ENCODE results near the gene ZNF646.

The ZNF646 gene

GRCh38 chr16:31064882-31065461 lies 9.2 kb upstream of the ZNF646 start:
- Histone ChIP-seq H3K36me3 (ENCODE audit: low read length) (no peaks in the 10 kb centered on the region), H3K27ac (ENCODE audit: low read depth, low read length) (no peak overlapping the region), H3K4me2 (ENCODE audit: low read depth, low read length, poor library complexity, severe bottlenecking) (no peak overlapping the region), H3K79me2 (ENCODE audit: insufficient read depth, low read length) (peaks cover 31% of the 10 kb centered on the region), H3K9me2 (replicated peaks; ENCODE audit: insufficient read depth, low read length) (no peaks in the 10 kb centered on the region), H3K9ac (ENCODE audit: low read length) (no peak overlapping the region), H3K27me3 (ENCODE audit: low read length) (no peaks in the 10 kb centered on the region), H3F3A (ENCODE audit: insufficient read depth) (no peaks in the 10 kb centered on the region), H4K20me1 (ENCODE audit: low read depth, low read length) (no peaks in the 10 kb centered on the region), H3K9me3 (ENCODE audit: insufficient read depth, low read length) (no peaks in the 10 kb centered on the region), H2AFZ (ENCODE audit: low read depth, low read length, severe bottlenecking) (no peak overlapping the region), H3K4me3 (ENCODE audit: insufficient read depth, low read length, poor library complexity, severe bottlenecking) (no peak overlapping the region)
- TF ChIP-seq EZH2phosphoT487 (conservative IDR thresholded peaks at IDR 0.05; ENCODE audit: low read length) (no peak), CTCF (IDR thresholded peaks at IDR 0.05; ENCODE audit: insufficient read depth, low read length, poor library complexity, severe bottlenecking) (no peak)

DNA sequence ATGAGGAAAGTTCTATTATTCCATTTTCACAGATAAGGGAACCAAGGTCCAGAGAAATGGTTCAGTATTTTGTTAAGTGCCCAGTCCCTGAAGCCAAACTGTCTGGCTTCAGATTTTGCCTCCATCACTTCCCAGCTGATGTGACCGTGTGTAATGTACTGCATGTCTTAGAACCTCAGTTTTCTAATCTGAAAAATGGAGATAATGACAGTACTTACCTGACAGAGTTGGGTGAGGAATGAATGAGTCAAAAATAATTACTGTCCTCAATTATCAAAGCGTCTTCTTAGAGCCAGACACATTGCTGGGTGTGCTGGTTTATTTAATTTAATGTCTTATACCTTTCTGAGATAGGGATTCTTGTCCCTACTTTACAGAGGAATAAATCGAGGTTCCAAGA lies 6.9 kb upstream of the ZNF646 start:
- peaks cover 47% of the 10 kb centered on the region for H3K79me2 ChIP-seq (ENCODE audit: insufficient read depth, low read length)

GRCh38 chr16:31071861-31072260 lies 2.4 kb upstream of the ZNF646 start:
- H3K79me2 ChIP-seq (ENCODE audit: insufficient read depth, low read length), result peaks cover 65% of the 10 kb centered on the region
- H3K9me3 ChIP-seq (ENCODE audit: insufficient read depth, low read length), result no peaks in the 10 kb centered on the region
- H4K20me1 ChIP-seq (ENCODE audit: low read depth, low read length), result no peaks in the 10 kb centered on the region
- H3K27me3 ChIP-seq (ENCODE audit: low read length), result no peaks in the 10 kb centered on the region
- H3F3A ChIP-seq (ENCODE audit: insufficient read depth), result peaks cover 7% of the 10 kb centered on the region; the same call in 1 of the 2 replicates
- no peak overlapping the region for H2AFZ ChIP-seq (ENCODE audit: low read depth, low read length, severe bottlenecking)
- peak overlapping the region; percentile 77 for H3K9ac ChIP-seq (ENCODE audit: low read length)
- H3K27ac ChIP-seq (ENCODE audit: low read depth, low read length), result peak overlapping the region; percentile 68; the same call in 1 of the 2 replicates
- peak overlapping the region; percentile 79 for H3K4me3 ChIP-seq (ENCODE audit: insufficient read depth, low read length, poor library complexity, severe bottlenecking)
- H3K9me2 ChIP-seq (replicated peaks; ENCODE audit: insufficient read depth, low read length), result no peaks in the 10 kb centered on the region
- no peaks in the 10 kb centered on the region for H3K36me3 ChIP-seq (ENCODE audit: low read length)
- peak overlapping the region; percentile 91 for H3K4me2 ChIP-seq (ENCODE audit: low read depth, low read length, poor library complexity, severe bottlenecking)
- TF ChIP-seq EZH2phosphoT487 (conservative IDR thresholded peaks at IDR 0.05; ENCODE audit: low read length), result no peak
- no peak for TF ChIP-seq CTCF (IDR thresholded peaks at IDR 0.05; ENCODE audit: insufficient read depth, low read length, poor library complexity, severe bottlenecking)

More for the DNA sequence above, 6.9 kb upstream of the ZNF646 start:
- Histone ChIP-seq H3K9me2 (replicated peaks; ENCODE audit: insufficient read depth, low read length) (no peaks in the 10 kb centered on the region), H2AFZ (ENCODE audit: low read depth, low read length, severe bottlenecking) (no peak overlapping the region), H3K27ac (ENCODE audit: low read depth, low read length) (no peak overlapping the region), H3K4me2 (ENCODE audit: low read depth, low read length, poor library complexity, severe bottlenecking) (no peak overlapping the region), H4K20me1 (ENCODE audit: low read depth, low read length) (no peaks in the 10 kb centered on the region), H3K9ac (ENCODE audit: low read length) (no peak overlapping the region), H3K9me3 (ENCODE audit: insufficient read depth, low read length) (no peaks in the 10 kb centered on the region), H3K36me3 (ENCODE audit: low read length) (no peaks in the 10 kb centered on the region), H3F3A (ENCODE audit: insufficient read depth) (peaks cover 7% of the 10 kb centered on the region; the same call in 1 of the 2 replicates), H3K4me3 (ENCODE audit: insufficient read depth, low read length, poor library complexity, severe bottlenecking) (no peak overlapping the region), H3K27me3 (ENCODE audit: low read length) (no peaks in the 10 kb centered on the region)
- TF ChIP-seq EZH2phosphoT487 (conservative IDR thresholded peaks at IDR 0.05; ENCODE audit: low read length) (no peak), CTCF (IDR thresholded peaks at IDR 0.05; ENCODE audit: insufficient read depth, low read length, poor library complexity, severe bottlenecking) (no peak)

All from SU-DHL-6 (cell line).